Measurements from ENCODE around the gene FCHO1. TPM values are rescaled to one million over a fixed set of nuclear protein-coding genes. Genes with fewer than 3 reads are reported as not detected.

The FCHO1 gene
- total RNA-seq, 8 experiments from 2014 or later, result 2.7 to 16.8 (median 11.9) TPM

DNA sequence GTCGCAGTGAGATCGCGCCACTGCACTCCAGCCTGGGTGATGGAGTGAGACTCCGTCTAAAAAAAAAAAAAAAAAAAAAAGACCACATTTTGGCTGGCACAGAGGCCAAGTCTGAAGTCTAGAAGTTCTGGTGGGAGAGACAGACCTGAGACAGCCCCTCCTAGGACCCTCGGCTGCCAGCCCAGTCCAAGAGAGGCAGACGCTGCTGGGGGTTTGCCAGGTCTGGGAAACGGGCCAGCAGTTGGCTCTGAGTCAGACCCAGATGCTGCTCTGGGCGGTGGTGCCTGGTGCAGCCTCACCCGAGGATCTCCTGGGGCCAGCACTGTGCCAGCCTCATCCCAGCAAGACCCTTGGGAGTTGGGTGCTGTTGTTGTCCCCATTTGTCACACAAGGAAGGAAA lies 5.8 kb downstream of the FCHO1 start:
- in situ Hi-C loops (cut with MboI; ENCODE audit: low pct_unique_long_range_greater_than_20kb in 2 of 9, low sequenced_read_pairs in 9 of 9, unreplicated experiment in 9 of 9), result no loop called here
- 0 to 100% (median 87%) methylated on average over 1 to 6 of the region's 9 CpGs; no CpG with 5 or more reads in 4 of the 10 experiments for WGBS, 10 experiments
- Histone ChIP-seq H3K27ac (no peak overlapping the region), H3K4me3 (no peak overlapping the region), H3K4me1 (replicated peaks in 1 of 2) (peaks cover 32 to 39% of the 10 kb centered on the region in 2 donors)
- peak in 4 of 8 experiments; percentile 2 to 60 (median 57) for ATAC-seq (replicated peaks in 6 of 8)

DNA sequence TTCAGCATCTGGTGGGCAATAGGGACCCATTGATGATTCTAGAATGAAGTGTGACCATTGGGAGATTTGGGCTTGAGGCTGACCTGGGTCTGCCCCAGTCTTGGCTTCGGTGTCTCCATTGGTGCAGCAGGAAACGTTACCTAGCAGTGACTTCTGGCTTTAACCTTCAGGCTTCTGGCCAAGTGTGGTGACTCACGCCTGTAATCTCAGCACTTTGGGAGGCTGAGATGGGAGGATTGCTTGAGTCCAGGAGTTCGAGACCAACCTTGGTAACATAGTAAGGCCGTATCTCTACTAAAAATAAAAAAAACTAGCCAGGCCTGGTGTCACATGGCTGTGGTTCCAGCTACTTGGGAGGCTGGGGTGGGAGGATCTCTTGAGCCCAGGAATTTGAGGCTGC lies 7.2 kb downstream of the FCHO1 start:
- Histone ChIP-seq H3K27ac (no peak overlapping the region), H3K4me1 (replicated peaks in 1 of 2) (peaks cover 37 to 38% of the 10 kb centered on the region in 2 donors), H3K4me3 (no peak overlapping the region)
- no peak for ATAC-seq (replicated peaks in 6 of 8)
- WGBS, 10 experiments, result 63 to 93% (median 80%) methylated on average over 2 to 4 of the region's 5 CpGs; no CpG with 5 or more reads in 5 of the 10 experiments
- in situ Hi-C loops (cut with MboI; ENCODE audit: low pct_unique_long_range_greater_than_20kb in 2 of 9, low sequenced_read_pairs in 9 of 9, unreplicated experiment in 9 of 9), result no loop called here

DNA sequence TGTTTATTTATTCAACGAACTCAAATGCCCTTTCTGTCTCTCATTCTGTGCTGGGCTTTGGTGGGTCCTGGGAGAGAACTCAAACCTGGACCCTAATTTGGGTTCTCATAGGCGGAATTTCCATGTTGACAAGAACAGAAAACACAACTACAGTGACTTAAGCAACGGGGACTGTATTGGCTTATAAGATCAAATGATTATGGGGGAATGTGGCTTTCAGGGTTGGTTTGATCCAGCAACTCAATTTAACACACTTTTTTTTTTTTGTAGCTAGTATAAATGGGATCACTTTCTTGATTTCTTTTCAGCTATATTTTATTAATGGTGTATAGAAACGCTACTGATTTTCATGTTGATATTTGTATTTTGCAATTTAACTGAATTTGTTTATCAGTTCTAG lies 9.9 kb downstream of the FCHO1 start:
- no peak overlapping the region for H3K27ac ChIP-seq
- in situ Hi-C loops (cut with MboI; ENCODE audit: low pct_unique_long_range_greater_than_20kb in 2 of 9, low sequenced_read_pairs in 9 of 9, unreplicated experiment in 9 of 9), result no loop called here
- peaks cover 11 to 13% of the 10 kb centered on the region in 2 donors for H3K4me1 ChIP-seq (replicated peaks in 1 of 2)
- no peak overlapping the region for H3K4me3 ChIP-seq
- no peak for ATAC-seq (replicated peaks in 6 of 8)
- 52 to 100% (median 89%) methylated on average over 1 to 4 of the region's 4 CpGs; no CpG with 5 or more reads in 2 of the 10 experiments for WGBS, 10 experiments

DNA sequence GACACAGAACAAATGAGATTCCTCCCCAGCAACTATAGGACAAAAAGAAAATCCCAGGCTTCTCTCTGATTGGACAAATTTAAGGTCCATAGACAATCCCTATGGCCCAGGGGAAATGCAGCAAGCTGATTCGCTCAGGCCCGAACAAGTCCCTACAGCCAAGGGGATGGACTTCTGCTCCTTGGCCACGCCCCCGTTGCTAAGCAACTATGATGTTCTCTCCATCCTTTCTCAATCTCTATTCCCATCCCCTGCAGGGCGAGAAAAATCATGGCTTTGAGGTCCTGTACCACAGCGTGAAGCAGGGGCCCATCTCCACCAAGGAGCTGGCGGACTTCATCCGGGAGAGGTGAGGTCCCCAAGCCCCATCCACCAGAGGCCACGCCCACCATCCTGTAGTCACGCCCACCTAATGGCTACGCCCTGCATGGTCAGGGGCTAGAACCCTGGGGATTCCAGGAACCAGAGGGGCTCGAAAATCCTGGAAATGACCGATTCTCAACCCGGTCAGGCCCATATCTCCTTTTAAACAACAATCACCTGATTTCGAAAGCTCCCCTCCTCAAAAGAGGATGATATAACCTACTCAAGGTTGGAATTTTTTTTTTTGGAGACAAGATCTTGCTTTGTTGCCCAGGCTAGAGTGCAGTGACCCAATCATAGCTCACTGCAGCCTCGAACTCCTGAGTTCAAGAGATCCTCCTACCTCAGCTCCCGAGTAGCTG lies 11.4 kb downstream of the FCHO1 start:
- H3K4me1 ChIP-seq (replicated peaks in 1 of 2), result peaks cover 5 to 11% of the 10 kb centered on the region in 2 donors
- H3K27ac ChIP-seq, result peak overlapping the region; percentile 64 to 86
- ATAC-seq (replicated peaks in 6 of 8), result peak; percentile 47 to 98 (median 96)
- peak overlapping the region; percentile 18 to 38 (median 28) for H3K4me3 ChIP-seq
- 15 to 79% (median 30%) methylated on average over 2 to 7 of the region's 17 CpGs; no CpG with 5 or more reads in 1 of the 10 experiments for WGBS, 10 experiments
- in situ Hi-C loops (cut with MboI; ENCODE audit: low pct_unique_long_range_greater_than_20kb in 2 of 9, low sequenced_read_pairs in 9 of 9, unreplicated experiment in 9 of 9), result no loop called here

DNA sequence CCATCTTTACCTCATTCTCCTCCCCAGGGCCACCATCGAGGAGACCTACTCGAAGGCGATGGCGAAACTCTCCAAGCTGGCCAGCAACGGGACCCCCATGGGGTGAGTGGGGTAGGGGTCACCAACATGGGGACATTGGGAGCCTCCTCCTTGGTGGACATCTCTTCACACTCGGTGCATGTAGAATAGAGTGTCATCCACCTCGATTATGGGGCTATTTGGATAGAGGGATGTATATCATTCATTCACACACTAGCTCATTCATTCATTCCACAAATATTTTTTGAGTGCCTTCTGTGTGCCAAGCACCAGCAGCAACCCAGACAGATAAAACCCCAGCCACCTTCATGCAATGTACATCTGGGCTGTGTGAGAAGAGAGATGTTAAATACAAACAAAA lies 13.1 kb downstream of the FCHO1 start:
- no peak for ATAC-seq (replicated peaks in 6 of 8)
- in situ Hi-C loops (cut with MboI; ENCODE audit: low pct_unique_long_range_greater_than_20kb in 2 of 9, low sequenced_read_pairs in 9 of 9, unreplicated experiment in 9 of 9), result no loop called here
- H3K4me1 ChIP-seq (replicated peaks in 1 of 2), result peaks cover 5 to 11% of the 10 kb centered on the region in 2 donors
- WGBS, 10 experiments, result 33 to 100% (median 70%) methylated on average over 1 to 3 of the region's 7 CpGs; no CpG with 5 or more reads in 4 of the 10 experiments
- H3K27ac ChIP-seq, result no peak overlapping the region
- H3K4me3 ChIP-seq, result no peak overlapping the region

DNA sequence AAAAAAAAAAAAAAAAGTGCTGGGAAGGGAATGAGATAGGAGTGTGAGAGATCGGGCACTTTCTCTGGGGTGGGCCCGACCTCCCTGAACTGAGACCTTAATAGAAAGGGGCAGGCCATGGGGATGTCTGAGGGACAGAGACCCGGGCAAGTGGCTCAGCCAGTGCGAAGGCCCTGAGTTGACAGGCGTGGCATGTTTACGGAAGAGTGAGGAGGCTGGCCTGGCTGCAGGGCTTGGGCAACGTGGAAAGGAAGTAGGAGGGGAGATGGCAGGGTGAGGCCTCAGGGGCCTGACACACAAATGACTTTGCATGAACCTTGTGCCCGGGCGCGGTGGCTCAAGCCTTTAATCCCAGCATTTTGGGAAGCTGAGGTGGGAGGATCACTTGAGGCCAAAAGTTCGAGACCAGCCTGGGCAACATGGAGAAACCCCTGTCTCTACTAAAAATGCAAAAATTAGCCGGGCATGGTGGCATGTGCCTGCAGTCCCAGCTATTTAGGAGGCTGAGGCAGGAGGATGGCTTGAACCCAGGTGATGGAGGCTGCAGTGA lies 13.9 kb downstream of the FCHO1 start:
- H3K4me3 ChIP-seq, result no peak overlapping the region
- in situ Hi-C loops (cut with MboI; ENCODE audit: low pct_unique_long_range_greater_than_20kb in 2 of 9, low sequenced_read_pairs in 9 of 9, unreplicated experiment in 9 of 9), result no loop called here
- no peak overlapping the region for H3K27ac ChIP-seq
- peak in 3 of 8 experiments; percentile 20 to 61 (median 60) for ATAC-seq (replicated peaks in 6 of 8)
- peaks cover 5 to 11% of the 10 kb centered on the region in 2 donors for H3K4me1 ChIP-seq (replicated peaks in 1 of 2)
- 40 to 97% (median 80%) methylated on average over 1 to 6 of the region's 12 CpGs; no CpG with 5 or more reads in 3 of the 10 experiments for WGBS, 10 experiments

GRCh38 chr19:17766543-17767131 lies 15.4 kb downstream of the FCHO1 start:
- no peak overlapping the region for H3K27ac ChIP-seq
- WGBS, 10 experiments, result 0 to 43% (median 17%) methylated on average over 1 to 26 of the region's 29 CpGs; no CpG with 5 or more reads in 4 of the 10 experiments
- H3K4me1 ChIP-seq (replicated peaks in 1 of 2), result peaks cover 5 to 10% of the 10 kb centered on the region in 2 donors
- ATAC-seq (replicated peaks in 6 of 8), result peak in 7 of 8 experiments; percentile 15 to 96 (median 34)
- in situ Hi-C loops (cut with MboI; ENCODE audit: low pct_unique_long_range_greater_than_20kb in 2 of 9, low sequenced_read_pairs in 9 of 9, unreplicated experiment in 9 of 9), result no loop called here
- no peak overlapping the region for H3K4me3 ChIP-seq

GRCh38 chr19:17767559-17767958 lies 16.3 kb downstream of the FCHO1 start:
- no peak for ATAC-seq (replicated peaks in 6 of 8)
- peaks cover 0 to 5% of the 10 kb centered on the region in 2 donors for H3K4me1 ChIP-seq (replicated peaks in 1 of 2)
- in situ Hi-C loops (cut with MboI; ENCODE audit: low pct_unique_long_range_greater_than_20kb in 2 of 9, low sequenced_read_pairs in 9 of 9, unreplicated experiment in 9 of 9), result no loop called here
- H3K27ac ChIP-seq, result no peak overlapping the region
- 0 to 100% (median 80%) methylated on average over 1 of the region's 1 CpG; no CpG with 5 or more reads in 2 of the 10 experiments for WGBS, 10 experiments
- no peak overlapping the region for H3K4me3 ChIP-seq

DNA sequence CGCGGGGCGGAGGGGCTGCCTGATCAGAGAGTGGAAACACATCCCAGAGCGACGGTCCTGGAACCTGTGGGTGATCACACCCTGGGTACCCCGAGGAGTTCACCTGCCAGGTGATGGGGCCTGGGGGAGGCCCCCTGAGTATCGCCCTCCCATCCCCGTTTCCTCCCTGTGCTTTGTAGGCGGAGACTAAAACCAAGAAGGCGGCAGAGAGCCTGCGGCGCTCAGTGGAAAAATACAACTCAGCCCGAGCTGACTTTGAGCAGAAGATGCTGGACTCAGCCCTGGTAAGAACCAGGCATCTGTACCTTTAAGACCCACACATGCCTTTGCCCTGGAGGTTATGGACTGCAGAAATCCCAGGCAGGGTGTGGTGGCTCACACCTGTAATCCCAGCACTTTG lies 19.3 kb downstream of the FCHO1 start:
- Histone ChIP-seq H3K4me1 (replicated peaks in 1 of 2) (no peaks in the 10 kb centered on the region), H3K4me3 (no peak overlapping the region), H3K27ac (no peak overlapping the region)
- in situ Hi-C loops (cut with MboI; ENCODE audit: low pct_unique_long_range_greater_than_20kb in 2 of 9, low sequenced_read_pairs in 9 of 9, unreplicated experiment in 9 of 9), result loop anchor here in 1 of 9 experiments (10.0 kb wide), 2 partner anchors 66 to 84 kb away; partner anchors contain the start of gene RPL18A
- ATAC-seq (replicated peaks in 6 of 8), result no peak
- 96 to 100% (median 100%) methylated on average over 1 to 7 of the region's 13 CpGs; no CpG with 5 or more reads in 7 of the 10 experiments for WGBS, 10 experiments

DNA sequence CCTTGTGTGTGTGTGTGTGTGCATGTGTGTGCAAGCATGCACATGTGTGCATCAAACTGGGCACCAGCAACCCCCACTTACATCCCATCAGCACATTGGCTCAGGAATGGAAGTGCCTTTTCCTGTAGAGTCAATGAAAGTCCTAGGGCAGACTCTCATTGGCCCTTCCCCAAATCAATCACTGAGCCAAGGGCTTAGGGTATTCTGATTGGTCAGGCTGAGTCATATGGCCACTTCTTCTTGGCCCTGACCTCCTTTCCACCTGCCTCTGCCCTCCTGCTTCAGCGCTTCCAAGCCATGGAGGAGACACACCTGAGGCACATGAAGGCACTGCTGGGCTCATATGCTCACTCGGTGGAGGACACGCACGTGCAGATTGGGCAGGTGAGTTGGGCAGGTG lies 20.9 kb downstream of the FCHO1 start:
- WGBS, 10 experiments, result 78 to 96% methylated on average over 4 of the region's 4 CpGs; no CpG with 5 or more reads in 8 of the 10 experiments
- no peaks in the 10 kb centered on the region for H3K4me1 ChIP-seq (replicated peaks in 1 of 2)
- peak in 1 of 8 experiments; percentile 36 for ATAC-seq (replicated peaks in 6 of 8)
- in situ Hi-C loops (cut with MboI; ENCODE audit: low pct_unique_long_range_greater_than_20kb in 2 of 9, low sequenced_read_pairs in 9 of 9, unreplicated experiment in 9 of 9), result loop anchor here in 1 of 9 experiments (10.0 kb wide), 2 partner anchors 67 to 83 kb away; partner anchors contain the start of gene RPL18A
- H3K4me3 ChIP-seq, result no peak overlapping the region
- H3K27ac ChIP-seq, result no peak overlapping the region

DNA sequence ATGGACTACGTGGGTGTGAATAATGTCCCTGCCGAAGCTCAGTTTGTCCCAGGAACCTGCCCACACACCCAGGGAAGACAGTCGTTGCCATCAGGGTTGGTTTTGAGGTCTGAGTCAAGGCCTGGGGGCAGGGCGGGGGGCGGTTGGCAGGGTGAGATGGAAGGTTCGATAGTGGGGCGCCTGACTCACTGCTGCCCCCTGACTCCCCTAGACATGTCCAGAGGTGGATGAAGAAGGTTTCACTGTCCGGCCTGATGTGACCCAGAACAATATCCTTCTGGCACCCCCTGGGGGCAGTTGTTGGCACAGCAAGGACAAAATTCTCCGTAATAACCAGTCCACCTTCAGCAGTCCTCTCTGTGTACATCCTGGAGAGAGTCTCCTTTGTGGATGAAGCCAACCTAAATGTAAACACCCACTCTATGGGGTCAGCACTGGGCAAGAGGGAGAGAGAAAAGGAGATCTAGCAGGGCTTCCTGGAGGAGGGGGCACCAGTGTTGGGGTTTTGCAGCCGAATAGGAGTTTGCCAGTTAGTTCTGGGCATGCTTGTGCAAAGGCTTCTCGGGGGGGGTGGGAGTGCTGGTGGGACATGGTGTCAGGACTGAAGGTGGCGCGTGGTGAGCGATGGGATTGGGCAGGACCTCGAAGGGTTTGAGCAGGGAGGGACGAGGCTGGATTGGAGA lies 24.1 kb downstream of the FCHO1 start:
- Histone ChIP-seq H3K4me3 (no peak overlapping the region), H3K27ac (no peak overlapping the region), H3K4me1 (replicated peaks in 1 of 2) (peaks cover 11 to 13% of the 10 kb centered on the region in 2 donors)
- peak in 5 of 8 experiments; percentile 4 to 49 (median 29) for ATAC-seq (replicated peaks in 6 of 8)
- 33 to 83% (median 73%) methylated on average over 1 to 3 of the region's 16 CpGs; no CpG with 5 or more reads in 5 of the 10 experiments for WGBS, 10 experiments
- in situ Hi-C loops (cut with MboI; ENCODE audit: low pct_unique_long_range_greater_than_20kb in 2 of 9, low sequenced_read_pairs in 9 of 9, unreplicated experiment in 9 of 9), result loop anchor here in 1 of 9 experiments (10.0 kb wide), 2 partner anchors 71 to 79 kb away; partner anchors contain the start of gene RPL18A

DNA sequence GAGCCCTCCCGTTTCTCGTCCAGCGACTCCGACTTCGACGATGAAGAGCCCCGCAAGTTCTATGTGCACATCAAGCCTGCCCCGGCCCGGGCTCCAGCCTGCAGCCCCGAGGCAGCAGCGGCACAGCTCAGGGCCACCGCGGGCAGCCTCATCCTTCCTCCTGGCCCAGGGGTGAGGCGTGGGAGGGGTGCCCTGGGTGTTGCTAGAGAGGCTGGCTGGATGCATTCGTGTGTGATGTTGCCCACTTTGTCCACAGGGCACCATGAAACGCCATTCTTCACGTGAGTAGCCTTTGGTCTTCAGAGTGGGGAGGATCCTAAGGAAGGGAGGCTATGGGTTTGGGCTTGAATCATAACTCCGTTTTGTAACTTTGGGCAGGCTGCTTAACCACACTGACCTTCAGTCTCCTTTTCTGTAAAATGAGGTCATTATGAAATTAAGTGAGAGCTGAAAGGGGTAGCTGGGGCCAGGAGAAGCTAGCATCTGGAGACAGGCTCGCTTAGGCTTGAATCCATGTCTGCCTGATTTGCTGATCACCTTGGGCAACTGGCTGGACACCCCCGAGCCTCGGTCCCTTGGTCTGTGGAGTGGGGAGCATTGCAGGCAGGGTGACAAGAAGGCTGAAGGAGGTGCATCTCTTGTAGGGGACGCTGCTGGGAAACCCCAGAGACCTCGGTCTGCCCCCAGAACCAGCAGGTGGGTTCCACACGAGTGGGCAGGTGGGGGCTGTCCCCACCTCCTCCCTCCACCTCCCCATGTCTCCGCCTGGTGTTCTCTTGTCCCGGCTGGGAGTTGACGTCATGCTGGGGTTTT lies 24.9 kb downstream of the FCHO1 start:
- H3K4me1 ChIP-seq (replicated peaks in 1 of 2), result peaks cover 11 to 13% of the 10 kb centered on the region in 2 donors
- H3K4me3 ChIP-seq, result no peak overlapping the region
- in situ Hi-C loops (cut with MboI; ENCODE audit: low pct_unique_long_range_greater_than_20kb in 2 of 9, low sequenced_read_pairs in 9 of 9, unreplicated experiment in 9 of 9), result loop anchor here in 1 of 9 experiments (10.0 kb wide), 2 partner anchors 71 to 79 kb away; partner anchors contain the start of gene RPL18A
- WGBS, 10 experiments, result 33 to 94% (median 80%) methylated on average over 1 to 13 of the region's 27 CpGs; no CpG with 5 or more reads in 3 of the 10 experiments
- H3K27ac ChIP-seq, result no peak overlapping the region
- ATAC-seq (replicated peaks in 6 of 8), result no peak

Data from motor neuron (in vitro differentiated cells).